OCI-M2 (cell line): ENCODE results near the gene HOXA2.

Source experiments
- DNase-seq: peaks from one replicate; lab custom pipeline; 2025; ENCODE audit not compliant: unreplicated experiment; lab: John Stamatoyannopoulos, UW

HOXA2 gene

DNA sequence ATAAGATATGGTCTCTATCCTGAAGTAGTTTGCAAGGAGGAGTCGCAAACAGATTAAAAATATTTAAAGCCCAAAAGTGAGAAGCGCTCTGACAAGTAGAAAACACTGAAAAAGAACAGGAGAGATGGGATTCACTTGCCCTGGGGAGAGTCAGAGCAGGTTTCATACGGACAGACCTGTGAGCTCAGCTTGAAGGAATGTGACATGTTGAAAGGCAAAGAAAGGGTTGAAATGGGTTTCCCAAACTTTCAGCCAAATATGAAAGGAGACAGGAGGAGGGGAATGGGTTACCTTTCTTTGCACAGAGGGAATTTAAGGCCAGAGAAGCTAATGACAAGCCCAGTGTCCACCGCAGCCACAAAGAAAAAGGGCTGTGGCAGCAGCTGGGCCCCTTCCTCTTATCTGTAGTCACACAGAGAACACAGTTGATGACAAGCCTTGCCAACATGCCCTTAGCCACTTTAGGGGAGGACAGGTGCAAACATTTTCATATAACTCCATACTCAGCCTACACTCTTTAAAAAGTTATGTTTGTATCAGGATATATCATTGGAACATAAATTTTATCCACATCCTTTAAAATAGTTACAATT lies 21.5 kb downstream of the HOXA2 start:
- DNase-seq, result no peak

DNA sequence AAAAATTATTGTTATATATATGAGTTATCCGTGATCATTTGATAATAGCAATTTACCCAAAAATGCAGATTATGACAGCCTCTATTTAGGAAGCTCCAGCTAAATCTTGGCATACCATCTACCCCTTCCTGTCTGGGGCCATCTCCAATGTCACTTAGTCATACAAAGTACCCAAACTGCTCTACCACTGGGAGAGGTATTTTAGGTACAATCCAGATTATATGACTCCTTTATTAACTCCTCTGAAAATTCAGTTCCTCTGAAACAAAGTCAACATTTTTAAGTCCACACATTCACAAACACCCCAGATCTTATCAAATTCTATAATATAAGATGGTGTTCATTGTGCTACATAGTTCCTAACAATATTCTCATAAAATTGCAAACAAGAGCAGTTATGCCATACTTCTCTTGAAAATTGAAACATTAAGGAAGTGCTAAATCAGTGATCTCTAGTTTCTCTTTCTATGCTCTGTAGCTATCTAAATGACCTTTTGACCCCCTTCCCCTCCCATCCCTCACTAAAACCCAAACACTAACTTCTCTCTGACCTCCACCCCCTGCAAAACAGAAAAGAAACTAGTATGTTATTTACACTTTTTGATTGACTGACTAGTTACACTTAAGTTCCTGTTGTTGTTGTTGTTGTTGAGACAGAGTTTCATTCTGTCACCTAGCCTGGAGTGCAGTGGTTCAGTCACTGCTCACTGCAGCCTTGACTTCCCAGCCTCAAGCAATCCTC lies 23.1 kb downstream of the HOXA2 start:
- no peak for DNase-seq

DNA sequence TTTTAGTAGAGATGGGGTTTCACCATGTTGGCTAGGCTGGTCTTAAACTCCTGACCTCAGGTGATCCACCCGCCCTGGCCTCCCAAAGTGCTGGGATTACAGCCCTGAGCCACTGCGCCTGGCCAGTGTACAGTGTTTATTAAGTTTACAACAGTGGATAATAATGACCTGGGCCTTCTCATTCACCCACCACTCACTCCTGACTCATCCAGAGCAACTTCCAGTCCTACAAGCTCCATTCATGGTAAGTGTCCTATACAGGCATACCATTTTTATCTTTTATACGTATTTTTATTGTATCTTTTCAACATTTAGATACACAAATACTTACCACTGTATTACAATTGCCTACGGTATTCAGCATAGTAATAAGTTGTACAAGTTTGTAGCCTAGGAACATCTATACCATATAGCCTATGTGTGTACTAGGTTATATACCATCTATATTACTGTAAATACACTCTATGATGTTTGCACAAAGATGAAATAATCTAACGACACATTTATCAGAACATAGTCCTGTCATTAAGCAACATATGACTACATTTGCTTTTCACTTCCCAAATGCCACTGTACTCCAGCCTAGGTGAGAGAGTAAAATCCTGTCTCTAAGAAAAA lies 23.8 kb downstream of the HOXA2 start:
- no peak for DNase-seq

DNA sequence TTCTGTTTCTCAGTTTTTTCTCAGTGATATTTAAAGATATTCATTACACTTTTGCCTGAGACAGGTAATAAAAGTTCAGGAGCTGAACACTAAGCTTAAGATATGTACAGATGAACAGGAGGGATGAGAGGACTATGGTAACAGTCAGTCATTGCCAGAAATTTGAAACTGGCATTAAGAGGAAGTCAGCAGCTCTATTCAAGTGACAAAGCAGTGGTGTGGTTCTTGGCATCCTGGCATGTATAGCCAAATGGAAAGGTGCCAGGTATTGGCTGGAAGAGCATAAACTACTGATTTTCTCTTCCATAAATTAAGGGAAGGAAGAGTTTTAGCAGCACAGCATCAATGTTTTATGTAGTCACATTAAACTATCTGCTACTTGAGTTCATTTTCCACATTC lies 29.4 kb downstream of the HOXA2 start:
- DNase-seq, result no peak

DNA sequence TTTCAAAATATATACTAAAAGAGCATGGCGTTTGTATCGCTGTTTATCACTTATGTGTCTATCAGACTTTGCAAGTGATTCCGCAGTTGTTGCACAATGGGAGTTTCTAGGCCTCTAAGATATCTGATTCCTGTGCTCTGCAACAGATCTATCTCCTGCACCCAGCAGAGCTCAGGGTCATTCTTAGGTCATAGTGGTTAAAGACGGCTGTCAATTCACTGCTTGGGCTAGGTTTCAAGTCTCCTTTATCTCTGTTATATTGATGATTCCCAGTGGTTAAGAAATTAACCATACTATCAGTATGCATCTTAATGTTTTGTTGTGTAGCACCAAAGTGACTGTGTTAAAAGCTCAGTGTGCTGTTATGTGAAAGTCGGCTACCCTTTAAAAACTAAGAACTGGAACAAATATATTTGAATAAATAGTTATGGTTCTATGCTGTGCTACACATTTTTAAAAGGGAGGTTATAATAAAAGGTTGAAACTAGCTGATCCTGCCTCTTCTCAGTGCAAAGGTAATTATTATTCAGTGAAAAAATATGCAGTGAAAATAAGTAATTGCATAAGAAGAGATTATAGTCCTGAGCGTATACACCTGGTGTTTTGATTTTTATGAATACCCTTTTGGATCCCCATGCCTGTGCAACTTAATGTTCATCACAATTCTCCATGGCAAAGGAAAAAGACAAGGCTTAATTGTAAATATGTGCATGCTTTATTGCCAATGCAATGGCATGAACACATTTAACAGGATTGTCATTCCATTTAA lies 30.7 kb downstream of the HOXA2 start:
- no peak for DNase-seq

DNA sequence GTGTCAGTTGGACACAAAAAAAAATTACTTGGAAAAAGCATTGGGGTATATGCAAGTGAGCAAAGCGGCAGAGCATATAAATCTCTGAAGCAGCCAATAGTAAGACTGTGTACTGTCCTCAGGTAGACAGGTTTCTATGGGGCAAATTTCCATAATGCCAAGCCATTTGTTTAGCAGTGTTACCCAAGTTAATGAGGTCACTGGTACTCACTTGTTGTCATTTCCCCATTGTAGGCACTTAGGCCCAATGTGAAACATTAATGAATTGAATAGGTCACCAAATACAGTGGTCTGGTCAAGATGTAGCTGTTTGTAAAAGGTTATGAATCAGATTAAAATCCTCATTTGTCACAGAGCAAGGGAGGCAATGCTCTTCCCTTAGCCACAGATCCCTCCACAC lies 34.2 kb downstream of the HOXA2 start:
- DNase-seq, result no peak

DNA sequence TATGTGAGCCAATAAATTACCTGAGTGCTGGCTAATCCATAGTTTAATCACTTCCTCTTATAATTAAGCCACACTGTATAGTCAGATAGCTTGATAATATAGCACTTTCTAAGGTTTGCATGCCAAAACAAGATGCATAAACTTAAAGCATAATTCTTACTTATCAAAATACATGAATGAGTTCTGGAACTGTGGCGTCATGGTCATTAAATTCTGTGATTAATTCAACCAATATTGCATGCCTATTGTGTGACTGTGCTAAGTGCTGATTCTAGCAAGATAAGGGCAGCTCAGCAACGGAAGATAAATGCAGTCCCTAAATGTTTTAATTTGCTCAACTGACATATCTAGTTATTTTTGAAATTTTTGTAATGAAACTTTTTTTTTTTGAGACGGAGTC lies 36.3 kb downstream of the HOXA2 start:
- DNase-seq, result no peak

DNA sequence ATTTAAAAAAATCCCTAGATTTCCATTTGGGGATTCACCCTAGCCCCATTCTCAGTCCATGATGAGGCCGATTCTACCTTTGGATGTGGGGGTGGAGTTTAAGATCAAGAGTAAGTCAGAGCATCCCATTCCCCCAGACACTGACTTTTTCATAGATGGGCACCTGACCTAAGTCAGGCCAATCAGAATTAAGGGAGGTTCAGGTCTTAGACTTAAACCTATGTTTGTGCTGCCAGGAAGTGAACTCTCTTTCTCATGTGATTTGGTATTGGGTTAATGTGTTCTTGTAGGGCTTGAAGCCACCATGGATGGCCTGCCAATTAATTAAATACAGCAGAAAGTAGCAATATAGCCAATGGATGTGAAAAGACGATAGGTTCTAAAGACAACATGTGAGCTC lies 36.8 kb downstream of the HOXA2 start:
- no peak for DNase-seq

DNA sequence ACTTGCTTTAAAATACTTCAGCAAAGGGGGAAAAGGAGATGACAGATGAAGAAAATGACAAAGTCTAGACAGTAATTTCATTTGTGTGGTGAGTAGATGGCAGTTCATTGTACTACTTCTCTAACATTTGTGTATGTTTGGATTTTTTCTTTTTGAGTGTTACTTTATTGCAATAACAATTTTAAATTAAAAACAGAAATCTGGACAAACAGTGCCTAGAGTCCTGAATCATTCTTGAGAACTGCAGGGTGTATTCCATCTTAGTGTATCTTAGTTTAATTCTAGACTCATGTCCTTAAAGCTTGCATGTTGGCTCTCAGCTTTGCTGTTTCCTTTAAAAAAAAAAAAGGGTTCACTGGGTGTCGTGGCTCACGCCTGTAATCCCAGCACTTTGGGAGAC lies 37.8 kb downstream of the HOXA2 start:
- DNase-seq, result no peak

DNA sequence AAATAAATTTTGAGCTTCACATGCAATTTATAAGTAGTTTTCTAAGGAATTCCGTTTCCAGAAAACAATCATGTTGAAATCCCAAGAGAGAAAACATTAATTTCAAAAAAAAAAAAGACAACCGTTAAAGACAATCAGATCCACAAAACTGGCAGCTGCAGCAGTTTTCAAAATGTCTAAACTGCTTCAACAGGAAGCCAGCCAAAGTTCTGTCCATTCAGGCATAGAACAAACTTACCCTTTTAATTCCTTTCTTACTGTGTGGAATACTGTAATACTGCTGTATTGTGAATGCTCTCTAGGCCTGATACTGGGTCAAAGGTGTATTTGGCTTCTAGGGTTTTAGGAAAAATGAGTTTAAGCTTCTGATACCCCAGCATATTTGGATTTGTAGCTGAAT lies 38.3 kb downstream of the HOXA2 start:
- no peak for DNase-seq

DNA sequence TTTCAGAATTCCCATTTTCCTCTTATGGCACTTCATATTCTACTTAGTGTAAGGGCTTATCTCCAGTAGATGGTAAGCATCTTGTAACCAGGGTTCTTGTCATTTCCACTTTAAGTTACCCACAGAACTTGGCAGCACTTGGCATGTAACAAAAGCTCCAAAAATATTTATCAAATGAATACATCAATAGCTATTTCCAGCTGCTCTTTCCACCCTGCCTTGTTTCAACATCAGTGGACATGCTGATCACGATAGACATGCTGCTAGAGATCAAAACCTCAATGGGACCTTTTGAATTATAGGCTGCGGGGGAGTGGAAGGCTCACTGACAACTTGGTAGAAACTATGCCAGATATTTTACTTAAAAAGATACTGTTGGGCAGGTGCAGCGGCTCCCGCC lies 39.5 kb downstream of the HOXA2 start:
- no peak for DNase-seq

DNA sequence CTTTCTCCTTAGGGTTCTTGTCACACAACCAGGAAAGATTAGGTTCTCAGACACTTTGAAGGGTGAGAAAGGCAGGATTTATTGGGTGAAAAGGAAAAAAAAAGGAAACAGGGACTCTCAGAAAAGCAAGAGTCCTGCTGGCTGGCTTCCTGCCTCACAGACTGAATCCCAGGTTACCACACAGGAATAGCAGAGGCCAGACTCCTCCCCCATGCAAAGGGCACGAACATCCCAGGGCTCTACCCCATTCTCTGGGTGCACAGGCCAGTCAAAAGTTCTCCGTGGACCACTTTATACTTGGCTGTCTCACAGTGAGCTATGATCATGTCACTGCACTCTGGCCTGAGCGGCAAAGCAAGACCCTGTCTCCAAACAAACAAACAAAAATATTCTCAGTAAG lies 49.3 kb downstream of the HOXA2 start:
- no peak for DNase-seq

DNA sequence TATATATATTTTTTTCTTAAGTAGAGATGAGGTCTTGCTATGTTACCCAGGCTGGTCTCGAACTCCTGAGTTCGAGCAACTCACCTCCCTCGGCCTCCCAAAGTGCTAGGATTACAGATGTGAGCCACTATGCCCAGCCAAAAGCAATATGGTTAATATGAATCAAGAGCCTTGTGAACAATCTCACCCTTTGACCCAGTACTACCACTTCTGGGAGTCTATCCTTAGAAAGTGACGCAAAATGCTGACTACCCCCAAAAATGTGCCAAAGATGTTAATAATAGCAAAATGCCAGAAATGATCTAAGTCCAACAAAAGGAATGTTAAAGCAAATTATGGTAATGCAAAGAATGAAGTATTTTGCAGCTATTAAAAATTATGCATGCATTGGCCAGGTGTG lies 51.0 kb downstream of the HOXA2 start:
- DNase-seq, result no peak
